Upper lobe of left lung (tissue), 6 donors: Measurements from ENCODE around the gene ACCSL. TPM values are rescaled to one million over a fixed set of nuclear protein-coding genes. Genes with fewer than 3 reads are reported as not detected.

Experiments
- ATAC-seq, 2 donors: fragments of 200-7000 bp; cut with Tn5 transposase; one replicate each; pipeline ENCODE4 v1.9.1; 2022; ENCODE audit warnings: mild to moderate bottlenecking in 2 of 2, moderate library complexity in 2 of 2; ENCODE audit not compliant: low FRiP score in 2 of 2
- DNase-seq, 2 donors: peaks; one replicate each; pipeline ENCODE4 v3.0.0-alpha.2; 2019 to 2020
- H3K27ac ChIP-seq, 4 donors: fragments of 200-600 bp; sonication (generic); one replicate each; pipeline ENCODE4 v1.5.1; 2016 to 2019
- H3K27me3 ChIP-seq, 4 donors: fragments of 200-600 bp; sonication (generic); one replicate each; pipeline ENCODE4 v1.5.1; 2017 to 2019
- H3K36me3 ChIP-seq, 4 donors: fragments of 200-600 bp; sonication (generic); one replicate each; pipeline ENCODE4 v1.5.1; 2016 to 2019
- H3K4me1 ChIP-seq, 4 donors: fragments of 200-600 bp; sonication (generic); one replicate each; pipeline ENCODE4 v1.5.1; 2018 to 2019
- H3K4me3 ChIP-seq, 4 donors: fragments of 200-600 bp; sonication (generic); one replicate each; pipeline ENCODE4 v1.5.1; 2017 to 2019; ENCODE audit warnings: mild to moderate bottlenecking in 2 of 4, moderate library complexity in 1 of 4
- H3K9me3 ChIP-seq, 4 donors: fragments of 200-600 bp; sonication (generic); one replicate each; pipeline ENCODE4 v1.5.1; 2018 to 2019
- CTCF ChIP-seq, 6 experiments: fragments of 450-650 bp in 4 of 6; fragments of 200-600 bp in 2 of 6; sonication (generic) in 2 of 6; IDR thresholded peaks; one replicate each; pipeline ENCODE4 v1.5.1; 2016 to 2019; ENCODE audit warnings: antibody characterized with exemption in 6 of 6
- EP300 ChIP-seq, 4 donors: sonication (generic); formaldehyde crosslinking; IDR thresholded peaks; one replicate each; pipeline ENCODE4 v1.5.1; 2017; ENCODE audit warnings: antibody characterized with exemption in 4 of 4, control low read depth in 2 of 4
- POLR2A ChIP-seq, 4 donors: fragments of 450-650 bp; IDR thresholded peaks; one replicate each; pipeline ENCODE4 v1.5.1; 2016 to 2017; ENCODE audit warnings: antibody characterized with exemption in 4 of 4, mild to moderate bottlenecking in 2 of 4
- POLR2AphosphoS5 ChIP-seq, 2 donors: sonication (generic); formaldehyde crosslinking; IDR thresholded peaks; one replicate each; pipeline ENCODE4 v1.5.1; 2017; ENCODE audit warnings: antibody characterized with exemption in 2 of 2
- WGBS, 2 donors: methylation state at CpG; one replicate each; pipeline ENCODE4 v1.1.5; 2017 to 2018; 5-methylcytosine and 5-hydroxymethylcytosine counted together
- total RNA-seq, 6 donors: library from RNA; depleted of rRNA in 4 of 6; stranded (reverse); fragments of >200 nt in 4 of 6; gene quantifications; one replicate each; pipeline versions ENCODE4 v1.1.0 to v1.2.1, GENCODE V29; 2016 to 2021
- donor health status: DM: no; HTN: no; CAD: no; lungs with moderate emphysema.
- donor health status: DM: no; HTN: yes; CAD: no; lungs with severe emphysema.

ACCSL gene
- total RNA-seq, 6 donors from 2014 or later = not detected

DNA sequence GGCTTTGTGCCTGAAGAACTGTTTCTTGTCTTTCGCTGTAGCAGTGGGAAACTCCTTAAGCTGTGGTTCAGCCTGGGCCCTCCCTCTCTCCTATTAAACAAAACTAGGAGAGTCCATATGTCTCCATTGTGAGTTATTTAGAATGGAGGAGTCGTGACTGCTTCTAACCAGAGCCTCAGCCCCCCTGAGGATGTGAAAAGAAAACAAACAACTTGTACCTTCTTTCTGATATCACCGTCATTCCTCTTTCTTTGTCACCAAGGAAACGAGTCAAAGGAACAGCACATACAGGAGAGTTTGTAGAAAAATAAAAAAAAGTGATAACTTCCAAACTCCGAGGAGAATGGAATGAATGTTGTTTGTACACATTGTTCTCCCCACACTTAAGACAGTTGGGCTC, 36.1 kb downstream of the ACCSL start:
- H3K36me3 ChIP-seq = peaks cover 0 to 25% (median 10%) of the 10 kb centered on the region in 4 donors
- H3K4me1 ChIP-seq = no peaks in the 10 kb centered on the region
- no peak for ATAC-seq
- no peak overlapping the region for H3K27ac ChIP-seq
- 84 to 88% methylated on average over 4 to 5 of the region's 5 CpGs for WGBS, 2 donors
- DNase-seq = no peak
- no peaks in the 10 kb centered on the region for H3K27me3 ChIP-seq
- no peaks in the 10 kb centered on the region for H3K9me3 ChIP-seq
- TF ChIP-seq CTCF (IDR thresholded peaks at IDR 0.05) (no peak), EP300 (IDR thresholded peaks at IDR 0.05) (no peak), POLR2AphosphoS5 (IDR thresholded peaks at IDR 0.05) (no peak), POLR2A (IDR thresholded peaks at IDR 0.05) (no peak)
- H3K4me3 ChIP-seq = no peak overlapping the region

DNA sequence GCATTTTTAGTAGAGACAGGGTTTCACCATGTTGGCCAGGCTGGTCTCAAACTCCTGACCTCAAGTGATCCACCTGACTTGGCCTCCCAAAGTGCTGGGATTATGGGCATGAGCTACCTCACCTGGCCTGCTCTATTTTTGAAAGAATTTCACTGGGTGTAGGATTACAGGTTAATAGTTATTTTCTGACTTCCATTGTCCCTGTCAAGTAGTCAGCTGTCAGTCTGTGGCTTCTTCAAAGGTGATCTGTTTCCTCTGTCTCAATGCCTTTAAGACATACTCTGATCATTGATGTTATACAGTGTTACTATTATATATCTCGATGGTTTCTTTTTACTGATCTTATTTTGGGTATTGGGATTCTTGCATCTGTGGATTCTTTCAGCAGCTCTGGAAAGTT, 37.5 kb downstream of the ACCSL start:
- no peak overlapping the region for H3K27ac ChIP-seq
- H3K27me3 ChIP-seq = no peaks in the 10 kb centered on the region
- TF ChIP-seq EP300 (IDR thresholded peaks at IDR 0.05) (no peak), POLR2A (IDR thresholded peaks at IDR 0.05) (no peak), CTCF (IDR thresholded peaks at IDR 0.05) (no peak), POLR2AphosphoS5 (IDR thresholded peaks at IDR 0.05) (no peak)
- H3K4me1 ChIP-seq = peaks cover 0 to 4% (median 0%) of the 10 kb centered on the region in 4 donors
- ATAC-seq (no peak), DNase-seq (no peak)
- H3K36me3 ChIP-seq = peaks cover 0 to 21% (median 9%) of the 10 kb centered on the region in 4 donors
- WGBS, 2 donors = 89 to 97% methylated on average over 1 of the region's 1 CpG
- H3K9me3 ChIP-seq = no peaks in the 10 kb centered on the region
- H3K4me3 ChIP-seq = no peak overlapping the region

DNA sequence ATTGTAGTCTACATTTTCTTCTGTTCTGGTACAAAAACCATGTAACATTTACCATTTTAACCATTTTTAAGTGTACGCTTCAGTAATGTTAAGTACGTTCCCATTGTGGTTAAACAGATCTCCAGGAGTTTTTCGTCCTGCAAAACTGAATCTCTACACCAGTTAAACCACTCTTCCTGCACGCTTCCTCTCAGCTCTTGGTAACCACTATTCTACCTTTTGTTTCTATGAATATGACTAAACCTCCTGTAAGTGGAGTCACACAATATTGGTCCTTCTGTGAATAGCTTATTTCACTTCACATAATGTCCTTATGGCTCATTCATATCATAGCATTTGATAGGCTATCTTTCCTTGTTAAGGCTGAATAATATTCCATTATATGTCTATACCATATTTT, 40.6 kb downstream of the ACCSL start:
- H3K27ac ChIP-seq = no peak overlapping the region
- no peak for DNase-seq
- peaks cover 0 to 4% (median 0%) of the 10 kb centered on the region in 4 donors for H3K4me1 ChIP-seq
- 72% methylated on average over 4 of the region's 4 CpGs for WGBS, 2 donors
- peaks cover 0 to 6% (median 1%) of the 10 kb centered on the region in 4 donors for H3K36me3 ChIP-seq
- H3K4me3 ChIP-seq = no peak overlapping the region
- no peak for ATAC-seq
- no peaks in the 10 kb centered on the region for H3K9me3 ChIP-seq
- no peaks in the 10 kb centered on the region for H3K27me3 ChIP-seq
- no peak for TF ChIP-seq POLR2AphosphoS5 (IDR thresholded peaks at IDR 0.05)
- no peak for TF ChIP-seq CTCF (IDR thresholded peaks at IDR 0.05)
- TF ChIP-seq POLR2A (IDR thresholded peaks at IDR 0.05) = no peak
- no peak for TF ChIP-seq EP300 (IDR thresholded peaks at IDR 0.05)

DNA sequence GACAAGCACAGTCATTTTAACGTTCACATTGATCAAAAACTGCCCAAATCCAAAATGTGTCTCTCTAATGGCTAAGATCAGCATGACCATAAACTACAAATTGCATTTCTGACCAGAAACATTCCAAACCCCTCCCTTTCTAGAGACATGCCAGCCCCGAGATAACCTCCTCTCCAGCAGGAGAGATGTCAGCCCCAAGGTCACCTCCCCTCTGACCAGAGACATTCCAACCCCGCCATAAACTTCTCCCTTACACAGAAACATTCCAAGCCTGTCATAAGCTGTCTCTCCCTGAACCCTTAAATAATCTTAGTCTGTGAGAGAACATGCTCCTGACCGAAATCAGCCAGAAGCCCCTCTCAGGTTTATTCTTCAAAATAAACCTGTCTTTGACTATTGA, 41.1 kb downstream of the ACCSL start:
- Histone ChIP-seq H3K27me3 (no peaks in the 10 kb centered on the region), H3K9me3 (no peaks in the 10 kb centered on the region), H3K36me3 (peaks cover 0 to 2% (median 0%) of the 10 kb centered on the region in 4 donors), H3K27ac (no peak overlapping the region), H3K4me3 (no peak overlapping the region), H3K4me1 (peaks cover 0 to 5% (median 2%) of the 10 kb centered on the region in 4 donors)
- DNase-seq = no peak
- no peak for TF ChIP-seq CTCF (IDR thresholded peaks at IDR 0.05)
- no peak for ATAC-seq
- WGBS, 2 donors = 85 to 90% methylated on average over 4 of the region's 4 CpGs

DNA sequence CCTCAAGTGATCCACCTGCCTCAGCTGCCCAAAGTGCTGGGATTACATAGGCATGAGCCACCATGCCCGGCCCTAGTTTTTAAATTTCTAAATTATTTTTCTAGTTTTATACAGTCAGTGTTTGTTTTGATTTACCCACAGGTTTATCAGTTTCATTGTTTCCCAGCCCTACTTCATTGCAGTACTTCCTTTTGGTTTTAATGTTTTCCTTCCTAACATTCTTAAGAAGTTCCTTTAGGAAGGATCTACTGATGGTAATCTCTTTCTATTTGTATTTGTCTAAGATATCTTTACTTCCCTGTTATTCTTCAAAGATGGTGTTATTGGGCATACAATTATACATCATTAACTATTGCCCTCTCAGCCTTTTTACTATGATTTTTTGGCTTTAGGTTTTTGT, 42.8 kb downstream of the ACCSL start:
- no peak for TF ChIP-seq EP300 (IDR thresholded peaks at IDR 0.05)
- no peak for TF ChIP-seq CTCF (IDR thresholded peaks at IDR 0.05)
- TF ChIP-seq POLR2AphosphoS5 (IDR thresholded peaks at IDR 0.05) = no peak
- TF ChIP-seq POLR2A (IDR thresholded peaks at IDR 0.05) = no peak
- WGBS, 2 donors = 61 to 71% methylated on average over 1 of the region's 1 CpG
- Histone ChIP-seq H3K4me3 (no peak overlapping the region), H3K27ac (no peak overlapping the region), H3K9me3 (no peaks in the 10 kb centered on the region), H3K4me1 (peaks cover 0 to 19% (median 12%) of the 10 kb centered on the region in 4 donors), H3K27me3 (no peaks in the 10 kb centered on the region), H3K36me3 (no peaks in the 10 kb centered on the region)
- ATAC-seq (no peak), DNase-seq (no peak)
